Measurements from ENCODE around the gene EAF1. TPM values are rescaled to one million over a fixed set of nuclear protein-coding genes. Genes with fewer than 3 reads are reported as not detected.
"Not testable (repeated sequence)": the region's sequence is repeated elsewhere in the genome, so short reads cannot be mapped to it uniquely, and the experiment has no call there.

Gene EAF1
- total RNA-seq, 4 donors from 2014 or later, result 19.1 to 37.0 (median 26.4) TPM

- Histone ChIP-seq H3K4me3 (no peak overlapping the region), H3K27ac (no peak overlapping the region), H3K27me3 (no peaks in the 10 kb centered on the region), H3K9me3 (no peaks in the 10 kb centered on the region), H3K36me3 (peaks cover 0 to 36% (median 14%) of the 10 kb centered on the region in 4 donors), H3K4me1 (peaks cover 0 to 3% (median 0%) of the 10 kb centered on the region in 4 donors)
- TF ChIP-seq POLR2AphosphoS5 (IDR thresholded peaks at IDR 0.05) (no peak), EP300 (IDR thresholded peaks at IDR 0.05; ENCODE audit: low read depth) (no peak), POLR2A (IDR thresholded peaks at IDR 0.05) (no peak), CTCF (IDR thresholded peaks at IDR 0.05) (no peak)
- in situ Hi-C loops (cut with MboI; ENCODE audit: low pct_ligation_motif_present in 1 of 4, low pct_unique_long_range_greater_than_20kb in 1 of 4, low sequenced_read_pairs in 3 of 4) (loop anchor here in 2 of 4 donors (25.0 kb wide), 1 partner anchor 297 kb away; no protein-coding TSS in a partner anchor), intact Hi-C loops (cut with DNase I; ENCODE audit: low total_unique reads) (loop anchor here (10.0 kb wide), 1 partner anchor 205 kb away; the partner anchor contains the start of gene CAPN7)
- DNase-seq, result no peak
- WGBS, 2 donors (ENCODE audit: low coverage in 1 of 2), result 87 to 95% methylated on average over 2 of the region's 2 CpGs
Measured at GRCh38 chr3:15409774-15410173, 17.6 kb upstream of the EAF1 start.

- DNase-seq; H3K9me3 ChIP-seq; H3K27me3 ChIP-seq; H3K27ac ChIP-seq; H3K4me3 ChIP-seq; intact Hi-C loops (cut with DNase I; ENCODE audit: low total_unique reads); H3K4me1 ChIP-seq: not testable (repeated sequence)
- in situ Hi-C loops (cut with MboI; ENCODE audit: low pct_ligation_motif_present in 1 of 4, low pct_unique_long_range_greater_than_20kb in 1 of 4, low sequenced_read_pairs in 3 of 4), result loop anchor here in 2 of 4 donors (25.0 kb wide), 1 partner anchor 299 kb away; no protein-coding TSS in a partner anchor
- peaks cover 0 to 42% (median 15%) of the 10 kb centered on the region in 4 donors for H3K36me3 ChIP-seq
- 98 to 100% methylated on average over 1 to 7 of the region's 7 CpGs for WGBS, 2 donors (ENCODE audit: low coverage in 1 of 2)
Measured at GRCh38 chr3:15410966-15411365, 16.4 kb upstream of the EAF1 start.

DNA sequence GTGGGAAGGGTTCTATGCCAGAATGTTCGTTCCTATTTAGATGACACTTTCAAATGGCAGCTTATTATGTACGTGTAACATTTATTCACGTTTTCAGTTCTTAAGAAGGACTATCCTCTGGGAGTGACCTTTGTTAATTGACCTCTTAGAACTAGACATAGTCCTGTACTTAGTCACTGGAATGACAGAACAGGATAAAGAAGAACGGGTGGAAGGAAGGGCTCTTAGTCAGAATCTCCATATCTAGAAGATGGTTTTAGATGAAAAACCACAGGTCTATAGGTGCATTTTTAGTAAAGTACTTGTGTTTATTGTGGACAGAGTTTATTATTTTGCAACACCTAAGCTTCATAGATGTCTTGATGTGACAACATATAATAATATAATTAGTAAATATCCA, 6.5 kb upstream of the EAF1 start:
- Histone ChIP-seq H3K4me1 (peaks cover 0 to 5% (median 2%) of the 10 kb centered on the region in 4 donors), H3K27me3 (no peaks in the 10 kb centered on the region), H3K36me3 (peaks cover 0 to 21% (median 2%) of the 10 kb centered on the region in 4 donors), H3K4me3 (no peak overlapping the region), H3K27ac (no peak overlapping the region), H3K9me3 (no peaks in the 10 kb centered on the region)
- WGBS, 2 donors (ENCODE audit: low coverage in 1 of 2), result 86 to 89% methylated on average over 4 of the region's 4 CpGs
- intact Hi-C loops (cut with DNase I; ENCODE audit: low total_unique reads) (no loop called here), in situ Hi-C loops (cut with MboI; ENCODE audit: low pct_ligation_motif_present in 1 of 4, low pct_unique_long_range_greater_than_20kb in 1 of 4, low sequenced_read_pairs in 3 of 4) (loop anchor here in 2 of 4 donors (25.0 kb wide), 1 partner anchor 309 kb away; no protein-coding TSS in a partner anchor)
- no peak for DNase-seq
- no peak for TF ChIP-seq POLR2A (IDR thresholded peaks at IDR 0.05)
- no peak for TF ChIP-seq CTCF (IDR thresholded peaks at IDR 0.05)
- no peak for TF ChIP-seq EP300 (IDR thresholded peaks at IDR 0.05; ENCODE audit: low read depth)
- TF ChIP-seq POLR2AphosphoS5 (IDR thresholded peaks at IDR 0.05), result no peak

GRCh38 chr3:15426579-15427118, 749 bp upstream of the EAF1 start:
- no peak for DNase-seq
- H3K9me3 ChIP-seq, result no peaks in the 10 kb centered on the region
- H3K36me3 ChIP-seq, result peaks cover 0 to 15% (median 0%) of the 10 kb centered on the region in 4 donors
- intact Hi-C loops (cut with DNase I; ENCODE audit: low total_unique reads) (no loop called here), in situ Hi-C loops (cut with MboI; ENCODE audit: low pct_ligation_motif_present in 1 of 4, low pct_unique_long_range_greater_than_20kb in 1 of 4, low sequenced_read_pairs in 3 of 4) (loop anchor here in 3 of 4 donors (25.0 kb wide), 1 partner anchor 136 kb away; no protein-coding TSS in a partner anchor)
- TF ChIP-seq EP300 (IDR thresholded peaks at IDR 0.05; ENCODE audit: low read depth) (no peak), CTCF (IDR thresholded peaks at IDR 0.05) (no peak), POLR2AphosphoS5 (IDR thresholded peaks at IDR 0.05) (no peak), POLR2A (IDR thresholded peaks at IDR 0.05) (no peak)
- H3K27ac ChIP-seq, result peak overlapping the region; percentile 77 to 89 (median 85)
- WGBS, 2 donors (ENCODE audit: low coverage in 1 of 2), result 54 to 81% methylated on average over 8 to 16 of the region's 16 CpGs
- peaks cover 6 to 41% (median 23%) of the 10 kb centered on the region in 4 donors for H3K4me1 ChIP-seq
- peak overlapping the region; percentile 72 to 88 (median 77) for H3K4me3 ChIP-seq
- H3K27me3 ChIP-seq, result no peaks in the 10 kb centered on the region
